ENCODE measurements around the gene PPFIA4. TPM values are rescaled to one million over a fixed set of nuclear protein-coding genes. Genes with fewer than 3 reads are reported as not detected.

PPFIA4 gene
- total RNA-seq, 2 experiments from 2014 or later, result 0.93 to 0.98 TPM

- ATAC-seq (ENCODE audit: poor library complexity) (no peak), DNase-seq (no peak)
- Histone ChIP-seq H3K4me3 (ENCODE audit: low read length) (no peak overlapping the region), H3K9me3 (ENCODE audit: control insufficient read depth in 1 of 2, insufficient read depth in 1 of 2, low read length in 2 of 2) (no peaks in the 10 kb centered on the region), H3K27ac (ENCODE audit: low read depth in 1 of 2, low read length in 2 of 2) (no peak overlapping the region), H3K4me1 (ENCODE audit: insufficient read depth, low read length) (peaks cover 2% of the 10 kb centered on the region), H3K27me3 (ENCODE audit: control insufficient read depth in 1 of 2, insufficient read depth in 2 of 2, low read length in 2 of 2) (peaks cover 0 to 4% of the 10 kb centered on the region in 2 experiments), H3K36me3 (ENCODE audit: insufficient read depth, low read length) (no peaks in the 10 kb centered on the region)
- H3K27me3 Mint-ChIP-seq, result no peaks in the 10 kb centered on the region
- no peaks in the 10 kb centered on the region for H3K36me3 Mint-ChIP-seq (ENCODE audit: low read depth)
- ChIA-PET POLR2A (no interaction called here), CTCF (interaction anchor here (1.8 kb wide), 1 partner anchor 17 kb away, joined by 3 read pairs; no protein-coding TSS in a partner anchor)
- TF ChIP-seq, protein P1, sequence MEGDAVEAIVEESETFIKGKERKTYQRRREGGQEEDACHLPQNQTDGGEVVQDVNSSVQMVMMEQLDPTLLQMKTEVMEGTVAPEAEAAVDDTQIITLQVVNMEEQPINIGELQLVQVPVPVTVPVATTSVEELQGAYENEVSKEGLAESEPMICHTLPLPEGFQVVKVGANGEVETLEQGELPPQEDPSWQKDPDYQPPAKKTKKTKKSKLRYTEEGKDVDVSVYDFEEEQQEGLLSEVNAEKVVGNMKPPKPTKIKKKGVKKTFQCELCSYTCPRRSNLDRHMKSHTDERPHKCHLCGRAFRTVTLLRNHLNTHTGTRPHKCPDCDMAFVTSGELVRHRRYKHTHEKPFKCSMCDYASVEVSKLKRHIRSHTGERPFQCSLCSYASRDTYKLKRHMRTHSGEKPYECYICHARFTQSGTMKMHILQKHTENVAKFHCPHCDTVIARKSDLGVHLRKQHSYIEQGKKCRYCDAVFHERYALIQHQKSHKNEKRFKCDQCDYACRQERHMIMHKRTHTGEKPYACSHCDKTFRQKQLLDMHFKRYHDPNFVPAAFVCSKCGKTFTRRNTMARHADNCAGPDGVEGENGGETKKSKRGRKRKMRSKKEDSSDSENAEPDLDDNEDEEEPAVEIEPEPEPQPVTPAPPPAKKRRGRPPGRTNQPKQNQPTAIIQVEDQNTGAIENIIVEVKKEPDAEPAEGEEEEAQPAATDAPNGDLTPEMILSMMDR (IDR thresholded peaks at IDR 0.05), result no peak
- intact Hi-C loops (cut with DNase I, micrococcal nuclease), result no loop called here
- no peak overlapping the region for H3K4me3 Mint-ChIP-seq
- no peaks in the 10 kb centered on the region for H3K9me3 Mint-ChIP-seq
- H3K4me1 Mint-ChIP-seq (ENCODE audit: low read depth), result no peaks in the 10 kb centered on the region
- no peak overlapping the region for H3K27ac Mint-ChIP-seq
Observed at GRCh38 chr1:203056012-203056411, 29.7 kb downstream of the PPFIA4 start.

- no peak overlapping the region for H3K27ac Mint-ChIP-seq
- Histone ChIP-seq H3K36me3 (ENCODE audit: insufficient read depth, low read length) (no peaks in the 10 kb centered on the region), H3K27ac (ENCODE audit: low read depth in 1 of 2, low read length in 2 of 2) (no peak overlapping the region), H3K4me3 (ENCODE audit: low read length) (no peak overlapping the region), H3K4me1 (ENCODE audit: insufficient read depth, low read length) (peaks cover 2% of the 10 kb centered on the region), H3K27me3 (ENCODE audit: control insufficient read depth in 1 of 2, insufficient read depth in 2 of 2, low read length in 2 of 2) (peaks cover 0 to 2% of the 10 kb centered on the region in 2 experiments), H3K9me3 (ENCODE audit: control insufficient read depth in 1 of 2, insufficient read depth in 1 of 2, low read length in 2 of 2) (no peaks in the 10 kb centered on the region)
- TF ChIP-seq, protein P1 (IDR thresholded peaks at IDR 0.05), result no peak
- no peaks in the 10 kb centered on the region for H3K9me3 Mint-ChIP-seq
- intact Hi-C loops (cut with DNase I, micrococcal nuclease), result no loop called here
- H3K36me3 Mint-ChIP-seq (ENCODE audit: low read depth), result no peaks in the 10 kb centered on the region
- no peaks in the 10 kb centered on the region for H3K27me3 Mint-ChIP-seq
- no peaks in the 10 kb centered on the region for H3K4me1 Mint-ChIP-seq (ENCODE audit: low read depth)
- ATAC-seq (ENCODE audit: poor library complexity) (no peak), DNase-seq (no peak)
- H3K4me3 Mint-ChIP-seq, result no peak overlapping the region
- POLR2A ChIA-PET, result no interaction called here
- CTCF ChIA-PET, result no interaction called here
Observed at GRCh38 chr1:203056516-203056915, 30.2 kb downstream of the PPFIA4 start.

GRCh38 chr1:203057911-203058675 lies 31.8 kb downstream of the PPFIA4 start:
- Mint-ChIP-seq H3K36me3 (ENCODE audit: low read depth) (no peaks in the 10 kb centered on the region), H3K4me1 (ENCODE audit: low read depth) (no peaks in the 10 kb centered on the region), H3K27ac (no peak overlapping the region), H3K4me3 (no peak overlapping the region), H3K27me3 (no peaks in the 10 kb centered on the region), H3K9me3 (no peaks in the 10 kb centered on the region)
- no peaks in the 10 kb centered on the region for H3K36me3 ChIP-seq (ENCODE audit: insufficient read depth, low read length)
- CTCF ChIA-PET, result no interaction called here
- H3K4me1 ChIP-seq (ENCODE audit: insufficient read depth, low read length), result peaks cover 2% of the 10 kb centered on the region
- ATAC-seq (ENCODE audit: poor library complexity) (no peak), DNase-seq (peak in 2 of 14 experiments; percentile 33 to 35)
- TF ChIP-seq, protein P1 (IDR thresholded peaks at IDR 0.05), result no peak
- H3K9me3 ChIP-seq (ENCODE audit: control insufficient read depth in 1 of 2, insufficient read depth in 1 of 2, low read length in 2 of 2), result no peaks in the 10 kb centered on the region
- POLR2A ChIA-PET, result no interaction called here
- H3K4me3 ChIP-seq (ENCODE audit: low read length), result no peak overlapping the region
- intact Hi-C loops (cut with DNase I, micrococcal nuclease), result no loop called here
- no peak overlapping the region for H3K27ac ChIP-seq (ENCODE audit: low read depth in 1 of 2, low read length in 2 of 2)
- H3K27me3 ChIP-seq (ENCODE audit: control insufficient read depth in 1 of 2, insufficient read depth in 2 of 2, low read length in 2 of 2), result no peaks in the 10 kb centered on the region
